Measurements from ENCODE around the gene S100G. TPM values are rescaled to one million over a fixed set of nuclear protein-coding genes. Genes with fewer than 3 reads are reported as not detected.

S100G gene
- total RNA-seq, 1 experiment from 2014 or later, result not detected

- Histone ChIP-seq H3K4me3 (no peak overlapping the region), H3K4me1 (replicated peaks) (peaks cover 4% of the 10 kb centered on the region; the same call in 1 of the 2 replicates), H3K36me3 (0 out of 2 replicates have a peak, but pooled peaks cover 3% of the 10 kb centered on the region), H3K27me3 (replicated peaks) (no peaks in the 10 kb centered on the region), H3K9me3 (replicated peaks) (no peaks in the 10 kb centered on the region), H3K27ac (no peak overlapping the region)
- no peak for DNase-seq (ENCODE audit: low read depth in 1 of 2, low spot score in 2 of 2)
Observed at GRCh38 chrX:16702700-16703599, 53.0 kb downstream of the S100G start.

Other genes starting within 250 kb of the S100G start
- gene CTPS2, start 62.5 kb downstream of the S100G start, total RNA-seq (2014; rRNA removed; shearing (Covaris generic)), result 4.6 and 8.4 TPM in 2 replicates
- 26.0 and 34.6 TPM in 2 replicates for gene SYAP1, start 69.5 kb downstream of the S100G start, total RNA-seq (2014; rRNA removed; shearing (Covaris generic))
- gene TXLNG, start 136.3 kb downstream of the S100G start, total RNA-seq (2014; rRNA removed; shearing (Covaris generic)), result 5.1 and 6.2 TPM in 2 replicates
- gene RBBP7, start 220.2 kb downstream of the S100G start, total RNA-seq (2014; rRNA removed; shearing (Covaris generic)), result 175 and 198 TPM in 2 replicates